Gastrocnemius medialis (tissue), 4 donors: ENCODE measurements around the gene ZBTB7A. TPM values are rescaled to one million over a fixed set of nuclear protein-coding genes. Genes with fewer than 3 reads are reported as not detected.

Experiments
- ATAC-seq, 2 donors: fragments of 150-250 bp; one replicate each; pipeline ENCODE4 v1.9.1; 2016
- DNase-seq, 2 donors: peaks; one replicate each; pipeline ENCODE4 v3.0.0-alpha.2; 2019
- H3K27ac ChIP-seq, 4 donors: fragments of 200-600 bp; sonication (generic); 1 replicate in 1 of 4; 2 replicates in 3 of 4; pipeline ENCODE4 v1.5.1; 2016 to 2018; ENCODE audit warnings: mild to moderate bottlenecking in 2 of 4, moderate library complexity in 1 of 4
- H3K27me3 ChIP-seq, 3 donors: fragments of 200-600 bp; sonication (generic) in 2 of 3; 1 replicate in 1 of 3; 2 replicates in 2 of 3; pipeline versions ENCODE4 v1.5.1 to v1.6.0; 2016 to 2019; ENCODE audit warnings: mild to moderate bottlenecking in 1 of 3, moderate library complexity in 1 of 3
- H3K36me3 ChIP-seq, 2 donors: fragments of 200-600 bp; sonication (generic) in 1 of 2; one replicate each; pipeline ENCODE4 v1.5.1; 2017 to 2018
- H3K4me1 ChIP-seq, 2 donors: fragments of 200-600 bp; sonication (generic) in 1 of 2; one replicate each; pipeline ENCODE4 v1.5.1; 2016 to 2017; ENCODE audit warnings: mild to moderate bottlenecking in 2 of 2
- H3K4me3 ChIP-seq, 4 donors: fragments of 200-600 bp; sonication (generic) in 3 of 4; 1 replicate in 1 of 4; 2 replicates in 3 of 4; pipeline ENCODE4 v1.5.1; 2016 to 2019; ENCODE audit warnings: mild to moderate bottlenecking in 2 of 4
- H3K9me3 ChIP-seq, 3 donors: fragments of 200-600 bp; sonication (generic) in 2 of 3; 1 replicate in 1 of 3; 2 replicates in 2 of 3; pipeline ENCODE4 v1.5.1; 2016 to 2019
- CTCF ChIP-seq, 5 experiments: fragments of 450-650 bp in 3 of 5; fragments of 200-600 bp in 2 of 5; sonication (generic) in 2 of 5; IDR thresholded peaks in 4 of 5; conservative IDR thresholded peaks in 1 of 5; 1 replicate in 4 of 5; 2 replicates in 1 of 5; pipeline ENCODE4 v1.5.1; 2016 to 2019; ENCODE audit warnings: antibody characterized with exemption in 5 of 5, mild to moderate bottlenecking in 3 of 5, moderate library complexity in 3 of 5
- POLR2A ChIP-seq, 2 donors: fragments of 450-650 bp; IDR thresholded peaks; one replicate each; pipeline ENCODE4 v1.6.1; 2017; ENCODE audit warnings: antibody characterized with exemption in 2 of 2, mild to moderate bottlenecking in 2 of 2, moderate library complexity in 2 of 2
- in situ Hi-C, 4 donors: fragments of 200-750 bp; cut with MboI; loops; one replicate each; pipeline versions ENCODE4 v1.15.0 to v1.8.0; 2017; ENCODE audit warnings: low sequenced_read_pairs in 4 of 4
- intact Hi-C: fragments of 100-400 bp; cut with DNase I; formaldehyde crosslinking; loops from one replicate; pipeline ENCODE4 v1.15.1; 2023; ENCODE audit warnings: low total_unique reads
- total RNA-seq, 4 donors: library from RNA; depleted of rRNA; stranded (reverse); fragments of >200 nt; gene quantifications; one replicate each; pipeline versions ENCODE4 v1.1.0 to v1.2.3, GENCODE V29; 2016

Gene ZBTB7A
- total RNA-seq, 4 donors from 2014 or later = 50.0 to 104 (median 91.9) TPM

DNA sequence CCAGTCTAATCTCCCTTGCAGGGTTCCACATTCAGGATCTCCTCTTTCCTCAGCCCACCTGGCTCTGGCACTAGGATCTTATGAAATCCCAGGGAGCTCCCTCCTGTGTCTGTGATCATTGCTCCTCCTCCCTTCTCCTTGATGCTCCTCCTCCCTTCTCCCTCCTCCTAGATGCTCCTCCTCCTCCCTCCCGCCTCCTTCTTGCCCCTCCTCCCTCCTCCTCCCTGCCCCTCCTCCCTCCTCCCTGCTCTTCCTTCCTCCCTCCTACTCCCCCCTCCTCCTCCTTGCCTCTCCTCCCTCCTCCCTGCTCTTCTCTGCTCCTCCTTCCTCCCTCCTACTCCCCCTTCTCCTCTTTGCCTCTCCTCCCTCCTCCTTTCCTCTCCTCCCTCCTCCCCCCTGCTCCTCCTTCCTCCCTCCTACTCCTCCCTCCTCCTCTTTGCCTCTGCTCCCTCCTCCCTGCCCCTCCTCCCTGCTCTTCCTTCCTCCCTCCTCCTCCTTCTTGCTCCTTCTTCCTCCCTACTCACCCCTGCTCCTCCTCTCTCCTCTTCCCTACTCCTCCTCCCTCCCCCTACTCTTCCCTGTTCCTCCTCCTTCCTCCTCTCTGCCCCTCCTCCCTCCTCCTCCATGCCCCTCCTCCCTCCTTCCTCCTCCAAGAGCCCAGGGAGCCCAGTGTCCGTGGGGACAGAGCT lies 14.9 kb upstream of the ZBTB7A start:
- ATAC-seq (no peak), DNase-seq (no peak)
- H3K27me3 ChIP-seq = no peaks in the 10 kb centered on the region
- in situ Hi-C loops (no loop called here), intact Hi-C loops (no loop called here)
- H3K27ac ChIP-seq = peak overlapping the region in 1 of 4 donors; percentile 7
- TF ChIP-seq POLR2A (IDR thresholded peaks at IDR 0.05) = no peak
- no peak for TF ChIP-seq CTCF (IDR thresholded peaks at IDR 0.05 in 4 of 5, conservative IDR thresholded peaks at IDR 0.05 in 1 of 5)
- H3K4me3 ChIP-seq = no peak overlapping the region
- H3K36me3 ChIP-seq = no peaks in the 10 kb centered on the region
- no peaks in the 10 kb centered on the region for H3K9me3 ChIP-seq
- H3K4me1 ChIP-seq = peaks cover 4 to 10% of the 10 kb centered on the region in 2 donors

DNA sequence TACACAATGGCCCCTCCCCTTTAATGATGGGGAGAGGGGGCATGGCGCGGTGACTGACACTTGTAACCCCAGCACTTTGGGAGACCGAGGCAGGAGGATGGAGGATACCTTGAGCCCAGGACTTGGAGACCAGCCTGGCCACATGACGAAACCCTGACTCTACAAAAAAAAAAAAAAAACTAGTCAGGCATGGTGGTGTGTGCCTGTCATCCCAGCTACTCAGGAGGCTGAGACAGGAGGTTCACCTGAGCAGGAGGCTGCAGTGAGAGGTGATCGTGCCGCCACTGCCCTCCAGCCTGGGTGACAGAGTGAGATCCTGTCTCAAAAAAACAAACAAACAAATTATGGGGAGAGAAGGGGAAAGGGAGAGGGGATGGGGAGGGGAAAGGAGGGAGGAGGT lies 13.8 kb upstream of the ZBTB7A start:
- no peak for TF ChIP-seq POLR2A (IDR thresholded peaks at IDR 0.05)
- TF ChIP-seq CTCF (IDR thresholded peaks at IDR 0.05 in 4 of 5, conservative IDR thresholded peaks at IDR 0.05 in 1 of 5) = no peak
- Histone ChIP-seq H3K27me3 (no peaks in the 10 kb centered on the region), H3K4me3 (no peak overlapping the region), H3K9me3 (no peaks in the 10 kb centered on the region), H3K36me3 (no peaks in the 10 kb centered on the region), H3K27ac (no peak overlapping the region), H3K4me1 (peaks cover 4 to 10% of the 10 kb centered on the region in 2 donors)
- in situ Hi-C loops = no loop called here
- intact Hi-C loops = no loop called here
- no peak for ATAC-seq
- no peak for DNase-seq

GRCh38 chr19:4077800-4078684 lies 11.3 kb upstream of the ZBTB7A start:
- peak overlapping the region; percentile 71 to 81 (median 78) for H3K27ac ChIP-seq
- in situ Hi-C loops = no loop called here
- peaks cover 0 to 10% of the 10 kb centered on the region in 2 donors for H3K4me1 ChIP-seq
- ATAC-seq = peak; percentile 67 to 71
- H3K36me3 ChIP-seq = no peaks in the 10 kb centered on the region
- intact Hi-C loops = no loop called here
- no peaks in the 10 kb centered on the region for H3K27me3 ChIP-seq
- no peaks in the 10 kb centered on the region for H3K9me3 ChIP-seq
- peak overlapping the region; percentile 57 to 73 (median 64) for H3K4me3 ChIP-seq
- no peak for TF ChIP-seq CTCF (IDR thresholded peaks at IDR 0.05 in 4 of 5, conservative IDR thresholded peaks at IDR 0.05 in 1 of 5)
- no peak for TF ChIP-seq POLR2A (IDR thresholded peaks at IDR 0.05)
- no peak for DNase-seq

DNA sequence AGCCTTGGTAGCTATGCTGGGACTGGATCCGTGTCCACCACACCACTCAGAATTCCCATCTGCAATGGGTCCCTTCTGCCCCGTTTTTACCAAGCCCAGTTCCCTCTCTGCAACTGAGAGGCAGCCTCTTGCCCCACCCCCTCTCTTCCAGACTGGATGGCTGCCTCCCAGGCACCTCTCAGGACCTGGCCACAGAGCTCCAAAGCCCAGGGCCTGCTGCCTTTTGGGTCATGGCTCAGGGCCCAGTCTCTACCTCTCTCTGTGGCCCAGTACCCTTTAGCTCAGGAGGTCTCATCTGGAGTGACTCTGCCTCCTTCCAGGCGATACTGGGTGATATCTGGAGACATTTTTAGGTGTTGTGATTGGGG lies 10.3 kb upstream of the ZBTB7A start:
- Histone ChIP-seq H3K27me3 (no peaks in the 10 kb centered on the region), H3K4me3 (no peak overlapping the region), H3K36me3 (no peaks in the 10 kb centered on the region), H3K27ac (peak overlapping the region; percentile 0 to 80 (median 73)), H3K4me1 (peaks cover 0 to 10% of the 10 kb centered on the region in 2 donors), H3K9me3 (no peaks in the 10 kb centered on the region)
- ATAC-seq = no peak
- intact Hi-C loops = no loop called here
- no peak for DNase-seq
- in situ Hi-C loops = no loop called here
- TF ChIP-seq POLR2A (IDR thresholded peaks at IDR 0.05) (no peak), CTCF (IDR thresholded peaks at IDR 0.05 in 4 of 5, conservative IDR thresholded peaks at IDR 0.05 in 1 of 5) (no peak)
